AG04449 (cell line): ENCODE measurements around the gene SLC2A1.

Experiments
- CTCF ChIA-PET: fragments of 350-600 bp; formaldehyde crosslinking; extraction: SDS; loops from one replicate; lab custom pipeline; 2021; ENCODE audit warnings: antibody characterized with exemption; lab: Yijun Ruan, JAX
- POLR2A ChIA-PET: fragments of 400-600, 350-600 bp; formaldehyde crosslinking; extraction: SDS; loops from one replicate; lab custom pipeline; 2020; ENCODE audit warnings: antibody characterized with exemption, inconsistent platforms; lab: Yijun Ruan, JAX
- DNase-seq: peaks from one replicate; pipeline ENCODE4 v3.0.0-alpha.2; 2010; ENCODE audit warnings: low read depth, low spot score
- H3K4me3 ChIP-seq: 2 replicates; pipeline ENCODE4 v1.5.1; 2011; ENCODE audit warnings: low read depth, mild to moderate bottlenecking, control low read depth, low read length
- CTCF ChIP-seq: IDR thresholded peaks from one replicate; pipeline ENCODE4 v1.5.1; 2011; ENCODE audit warnings: mild to moderate bottlenecking, moderate library complexity, low read length, control low read depth, inconsistent platforms; ENCODE audit not compliant: insufficient read depth; ENCODE audit errors: missing control alignments

The SLC2A1 gene

GRCh38 chr1:42964044-42964812, 5.6 kb upstream of the SLC2A1 start:
- CTCF ChIA-PET: interaction anchor here (0.9 to 2.4 kb wide), 5 partner anchors 12 to 186 kb away, joined by 3 to 11 read pairs (median 4); no protein-coding TSS in a partner anchor
- no peak overlapping the region for H3K4me3 ChIP-seq
- TF ChIP-seq CTCF: no peak
- POLR2A ChIA-PET: interaction anchor here (0.6 to 1.2 kb wide), 2 partner anchors 8 to 1738 kb away, joined by 4 to 10 read pairs; no protein-coding TSS in a partner anchor
- no peak for DNase-seq

GRCh38 chr1:42963378-42964043, 4.8 kb upstream of the SLC2A1 start:
- ChIA-PET CTCF (interaction anchor here (0.9 to 2.4 kb wide), 5 partner anchors 9 to 185 kb away, joined by 3 to 11 read pairs (median 4); no protein-coding TSS in a partner anchor), POLR2A (interaction anchor here (0.6 to 1.3 kb wide), 3 partner anchors 8 to 1739 kb away, joined by 3 to 10 read pairs (median 4); no protein-coding TSS in a partner anchor)
- H3K4me3 ChIP-seq: no peak overlapping the region; the same call in none of the 2 replicates
- TF ChIP-seq CTCF: no peak
- DNase-seq: no peak

GRCh38 chr1:42962641-42963377, 4.1 kb upstream of the SLC2A1 start:
- TF ChIP-seq CTCF: no peak
- CTCF ChIA-PET: interaction anchor here (1.0 to 2.4 kb wide), 6 partner anchors 9 to 112 kb away, joined by 4 to 11 read pairs (median 4); no protein-coding TSS in a partner anchor
- POLR2A ChIA-PET: interaction anchor here (0.6 to 1.3 kb wide), 5 partner anchors 9 to 16 kb away, joined by 3 to 10 read pairs (median 3); no protein-coding TSS in a partner anchor
- no peak for DNase-seq
- no peak overlapping the region for H3K4me3 ChIP-seq

GRCh38 chr1:42961312-42962091, 2.8 kb upstream of the SLC2A1 start:
- DNase-seq: no peak
- no peak for TF ChIP-seq CTCF
- POLR2A ChIA-PET: interaction anchor here (1.1 kb wide), 1 partner anchor 10 kb away, joined by 4 read pairs; no protein-coding TSS in a partner anchor
- no peak overlapping the region for H3K4me3 ChIP-seq
- CTCF ChIA-PET: interaction anchor here (1.0 to 2.4 kb wide), 3 partner anchors 49 to 112 kb away, joined by 4 to 11 read pairs (median 5); no protein-coding TSS in a partner anchor

- POLR2A ChIA-PET: interaction anchor here (1.9 kb wide), 1 partner anchor 25 kb away, joined by 6 read pairs; no protein-coding TSS in a partner anchor
- TF ChIP-seq CTCF: no peak
- no peak overlapping the region for H3K4me3 ChIP-seq
- CTCF ChIA-PET: interaction anchor here (1.3 kb wide), 1 partner anchor 113 kb away, joined by 5 read pairs; no protein-coding TSS in a partner anchor
- DNase-seq: no peak
These were observed 2.1 kb upstream of the SLC2A1 start for GRCh38 chr1:42960566-42961311.
